ENCODE results near the gene B3GLCT. TPM values are rescaled to one million over a fixed set of nuclear protein-coding genes. Genes with fewer than 3 reads are reported as not detected.

Gene B3GLCT
- total RNA-seq, 1 donor from 2014 or later = 11.2 TPM

DNA sequence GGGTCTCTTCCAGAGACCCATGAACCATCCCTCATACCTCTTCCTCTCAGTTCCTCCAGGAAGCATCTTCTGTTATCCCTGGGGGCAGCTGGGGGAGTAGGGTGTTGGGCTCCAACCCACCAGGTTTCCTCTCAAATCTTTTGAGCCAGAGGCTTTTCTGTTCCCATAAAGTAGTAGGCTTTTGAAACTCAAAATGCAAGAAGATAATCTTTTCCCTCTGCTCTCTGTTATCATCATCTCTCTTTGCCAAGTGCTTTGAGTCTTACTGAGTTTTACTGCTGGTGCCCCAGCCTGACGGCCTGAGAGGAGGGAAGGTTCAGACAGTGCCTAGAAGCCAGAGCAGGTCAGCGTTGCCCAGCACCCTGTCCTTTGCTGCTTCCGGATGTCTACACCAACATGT is 157.2 kb downstream of the B3GLCT start:
- DNase-seq (ENCODE audit: low read depth) (no peak), FAIRE-seq (no peak)
- no peaks in the 10 kb centered on the region for H3K79me2 ChIP-seq (ENCODE audit: insufficient read depth, low read length)
- no peak overlapping the region for H2AFZ ChIP-seq (ENCODE audit: low read depth, low read length)
- H3K9me3 ChIP-seq (ENCODE audit: insufficient read depth, low read depth, low read length) = no peaks in the 10 kb centered on the region
- no peak overlapping the region for H3K9ac ChIP-seq (ENCODE audit: low read length)
- H3K27ac ChIP-seq (ENCODE audit: low read depth, low read length) = no peak overlapping the region
- Mint-ChIP-seq H3K36me3 (ENCODE audit: low read depth, unreplicated experiment) (no peaks in the 10 kb centered on the region), H3K4me1 (ENCODE audit: low read depth, unreplicated experiment) (no peaks in the 10 kb centered on the region), H3K27me3 (ENCODE audit: low read depth, unreplicated experiment) (no peaks in the 10 kb centered on the region), H3K9me3 (ENCODE audit: unreplicated experiment) (peaks cover 18% of the 10 kb centered on the region), H3K27ac (ENCODE audit: unreplicated experiment) (no peak overlapping the region), H3K4me3 (ENCODE audit: unreplicated experiment) (no peak overlapping the region)
- no peaks in the 10 kb centered on the region for H3K36me3 ChIP-seq (ENCODE audit: insufficient read depth, low read length)
- H3K4me3 ChIP-seq (ENCODE audit: insufficient read depth, low read depth, low read length) = no peak overlapping the region
- no peaks in the 10 kb centered on the region for H4K20me1 ChIP-seq (ENCODE audit: insufficient read depth, low read length)
- TF ChIP-seq, protein P1, sequence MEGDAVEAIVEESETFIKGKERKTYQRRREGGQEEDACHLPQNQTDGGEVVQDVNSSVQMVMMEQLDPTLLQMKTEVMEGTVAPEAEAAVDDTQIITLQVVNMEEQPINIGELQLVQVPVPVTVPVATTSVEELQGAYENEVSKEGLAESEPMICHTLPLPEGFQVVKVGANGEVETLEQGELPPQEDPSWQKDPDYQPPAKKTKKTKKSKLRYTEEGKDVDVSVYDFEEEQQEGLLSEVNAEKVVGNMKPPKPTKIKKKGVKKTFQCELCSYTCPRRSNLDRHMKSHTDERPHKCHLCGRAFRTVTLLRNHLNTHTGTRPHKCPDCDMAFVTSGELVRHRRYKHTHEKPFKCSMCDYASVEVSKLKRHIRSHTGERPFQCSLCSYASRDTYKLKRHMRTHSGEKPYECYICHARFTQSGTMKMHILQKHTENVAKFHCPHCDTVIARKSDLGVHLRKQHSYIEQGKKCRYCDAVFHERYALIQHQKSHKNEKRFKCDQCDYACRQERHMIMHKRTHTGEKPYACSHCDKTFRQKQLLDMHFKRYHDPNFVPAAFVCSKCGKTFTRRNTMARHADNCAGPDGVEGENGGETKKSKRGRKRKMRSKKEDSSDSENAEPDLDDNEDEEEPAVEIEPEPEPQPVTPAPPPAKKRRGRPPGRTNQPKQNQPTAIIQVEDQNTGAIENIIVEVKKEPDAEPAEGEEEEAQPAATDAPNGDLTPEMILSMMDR (IDR thresholded peaks at IDR 0.05; ENCODE audit: insufficient read depth, low read depth, low read length) = no peak
- TF ChIP-seq EZH2 (IDR thresholded peaks at IDR 0.05; ENCODE audit: insufficient read depth, low read length) = no peak
- no peaks in the 10 kb centered on the region for H3K27me3 ChIP-seq (ENCODE audit: insufficient read depth, low read length)
- H3K4me1 ChIP-seq (ENCODE audit: insufficient read depth, low read length) = no peaks in the 10 kb centered on the region
- no peak overlapping the region for H3K4me2 ChIP-seq (ENCODE audit: low read length)

DNA sequence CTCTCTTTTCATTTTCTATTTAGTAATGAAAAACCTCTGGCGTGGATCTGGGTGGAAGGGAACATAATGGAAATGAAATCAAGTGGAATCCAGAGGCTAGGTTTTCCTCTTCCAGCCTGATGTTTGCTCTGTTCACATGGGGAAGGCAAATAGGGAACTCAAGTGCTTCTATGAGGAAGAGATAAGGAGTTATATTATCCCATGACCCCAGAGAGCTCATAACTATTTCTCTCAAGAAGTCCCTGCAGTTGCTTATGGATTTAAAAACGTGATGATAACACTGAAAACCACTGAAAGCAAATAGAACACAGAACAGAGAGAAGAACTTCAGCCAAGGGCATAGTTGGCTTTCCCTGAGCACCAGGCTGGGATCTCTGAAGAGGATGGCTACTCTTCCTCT is 157.8 kb downstream of the B3GLCT start:
- no peak overlapping the region for H3K27ac Mint-ChIP-seq (ENCODE audit: unreplicated experiment)
- no peak for FAIRE-seq
- H3K27me3 Mint-ChIP-seq (ENCODE audit: low read depth, unreplicated experiment) = no peaks in the 10 kb centered on the region

DNA sequence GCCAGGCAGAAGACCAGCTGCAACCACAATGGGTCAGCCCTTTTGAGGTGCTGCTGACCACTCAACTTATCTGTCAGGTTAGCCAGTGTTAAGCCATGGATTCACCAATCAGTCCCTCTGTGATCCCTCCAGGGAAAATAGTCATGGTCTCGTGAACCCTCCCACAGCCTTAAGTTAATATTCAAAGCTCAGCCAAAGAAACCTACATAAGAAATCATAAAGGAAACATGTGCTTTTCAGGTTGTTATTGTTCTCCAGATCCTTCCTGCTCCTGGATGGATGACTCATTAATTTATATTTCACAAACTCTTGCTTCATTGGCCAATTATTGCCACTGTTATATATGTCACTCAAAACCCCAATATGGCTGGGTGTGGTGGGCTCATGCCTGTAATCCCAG is 161.9 kb downstream of the B3GLCT start:
- no peaks in the 10 kb centered on the region for H3K36me3 ChIP-seq (ENCODE audit: insufficient read depth, low read length)
- no peak overlapping the region for H3K9ac ChIP-seq (ENCODE audit: low read length)
- FAIRE-seq (no peak), DNase-seq (ENCODE audit: low read depth) (no peak)
- Mint-ChIP-seq H3K36me3 (ENCODE audit: low read depth, unreplicated experiment) (peaks cover 4% of the 10 kb centered on the region), H3K27ac (ENCODE audit: unreplicated experiment) (no peak overlapping the region), H3K9me3 (ENCODE audit: unreplicated experiment) (peaks cover 6% of the 10 kb centered on the region), H3K4me3 (ENCODE audit: unreplicated experiment) (no peak overlapping the region), H3K27me3 (ENCODE audit: low read depth, unreplicated experiment) (no peaks in the 10 kb centered on the region), H3K4me1 (ENCODE audit: low read depth, unreplicated experiment) (no peaks in the 10 kb centered on the region)
- no peak for TF ChIP-seq EZH2 (IDR thresholded peaks at IDR 0.05; ENCODE audit: insufficient read depth, low read length)
- TF ChIP-seq, protein P1 (IDR thresholded peaks at IDR 0.05; ENCODE audit: insufficient read depth, low read depth, low read length) = no peak
- H4K20me1 ChIP-seq (ENCODE audit: insufficient read depth, low read length) = no peaks in the 10 kb centered on the region
- H3K79me2 ChIP-seq (ENCODE audit: insufficient read depth, low read length) = no peaks in the 10 kb centered on the region
- H2AFZ ChIP-seq (ENCODE audit: low read depth, low read length) = no peak overlapping the region
- H3K4me3 ChIP-seq (ENCODE audit: insufficient read depth, low read depth, low read length) = no peak overlapping the region
- H3K4me1 ChIP-seq (ENCODE audit: insufficient read depth, low read length) = no peaks in the 10 kb centered on the region
- peaks cover 10% of the 10 kb centered on the region for H3K9me3 ChIP-seq (ENCODE audit: insufficient read depth, low read depth, low read length)
- H3K4me2 ChIP-seq (ENCODE audit: low read length) = no peak overlapping the region
- H3K27me3 ChIP-seq (ENCODE audit: insufficient read depth, low read length) = no peaks in the 10 kb centered on the region
- no peak overlapping the region for H3K27ac ChIP-seq (ENCODE audit: low read depth, low read length)

More for the DNA sequence above, 157.8 kb downstream of the B3GLCT start:
- H3K36me3 Mint-ChIP-seq (ENCODE audit: low read depth, unreplicated experiment) = no peaks in the 10 kb centered on the region
- H3K36me3 ChIP-seq (ENCODE audit: insufficient read depth, low read length) = no peaks in the 10 kb centered on the region
- no peak overlapping the region for H3K4me2 ChIP-seq (ENCODE audit: low read length)
- no peaks in the 10 kb centered on the region for H3K4me1 ChIP-seq (ENCODE audit: insufficient read depth, low read length)
- TF ChIP-seq, protein P1 (IDR thresholded peaks at IDR 0.05; ENCODE audit: insufficient read depth, low read depth, low read length) = no peak
- no peak for TF ChIP-seq EZH2 (IDR thresholded peaks at IDR 0.05; ENCODE audit: insufficient read depth, low read length)
- H3K9me3 Mint-ChIP-seq (ENCODE audit: unreplicated experiment) = peaks cover 18% of the 10 kb centered on the region
- no peaks in the 10 kb centered on the region for H3K4me1 Mint-ChIP-seq (ENCODE audit: low read depth, unreplicated experiment)
- H3K4me3 Mint-ChIP-seq (ENCODE audit: unreplicated experiment) = no peak overlapping the region
- H3K27ac ChIP-seq (ENCODE audit: low read depth, low read length) = no peak overlapping the region
- no peak overlapping the region for H2AFZ ChIP-seq (ENCODE audit: low read depth, low read length)
- H3K4me3 ChIP-seq (ENCODE audit: insufficient read depth, low read depth, low read length) = no peak overlapping the region
- no peak for DNase-seq (ENCODE audit: low read depth)
- H3K79me2 ChIP-seq (ENCODE audit: insufficient read depth, low read length) = no peaks in the 10 kb centered on the region
- no peak overlapping the region for H3K9ac ChIP-seq (ENCODE audit: low read length)
- H3K27me3 ChIP-seq (ENCODE audit: insufficient read depth, low read length) = no peaks in the 10 kb centered on the region
- no peaks in the 10 kb centered on the region for H3K9me3 ChIP-seq (ENCODE audit: insufficient read depth, low read depth, low read length)
- no peaks in the 10 kb centered on the region for H4K20me1 ChIP-seq (ENCODE audit: insufficient read depth, low read length)

All from astrocyte (in vitro differentiated cells and primary cell).